ENCODE data around the gene FUT8.

Gene FUT8

GRCh38 chr14:65496178-65496993 lies 83.9 kb downstream of the FUT8 start:
- DNase-seq: no peak

- no peak for DNase-seq
Observed at GRCh38 chr14:65499138-65499537, 86.6 kb downstream of the FUT8 start.

- no peak for DNase-seq
Observed at GRCh38 chr14:65500075-65500474, 87.5 kb downstream of the FUT8 start.

- no peak for DNase-seq
Observed at GRCh38 chr14:65501328-65501727, 88.8 kb downstream of the FUT8 start.

- DNase-seq: no peak
Observed at GRCh38 chr14:65502676-65503124, 90.2 kb downstream of the FUT8 start.

GRCh38 chr14:65503771-65504170 lies 91.2 kb downstream of the FUT8 start:
- DNase-seq: no peak

- no peak for DNase-seq
Observed at GRCh38 chr14:65506801-65507200, 94.3 kb downstream of the FUT8 start.

GRCh38 chr14:65509842-65510241 lies 97.3 kb downstream of the FUT8 start:
- no peak for DNase-seq

GRCh38 chr14:65513671-65514070 lies 101.1 kb downstream of the FUT8 start:
- DNase-seq: no peak

GRCh38 chr14:65517635-65518542 lies 105.4 kb downstream of the FUT8 start:
- no peak for DNase-seq

GRCh38 chr14:65528069-65528468 lies 115.5 kb downstream of the FUT8 start:
- DNase-seq: no peak

- DNase-seq: no peak
Observed at GRCh38 chr14:65531148-65531547, 118.6 kb downstream of the FUT8 start.

GRCh38 chr14:65533736-65534404 lies 121.3 kb downstream of the FUT8 start:
- DNase-seq: no peak

GRCh38 chr14:65536781-65537423 lies 124.4 kb downstream of the FUT8 start:
- no peak for DNase-seq

GRCh38 chr14:65548878-65549277 lies 136.3 kb downstream of the FUT8 start:
- DNase-seq: no peak

- no peak for DNase-seq
Observed at GRCh38 chr14:65549429-65549828, 136.9 kb downstream of the FUT8 start.

GRCh38 chr14:65550779-65551643 lies 138.5 kb downstream of the FUT8 start:
- DNase-seq: no peak

- no peak for DNase-seq
Observed at GRCh38 chr14:65552724-65553123, 140.2 kb downstream of the FUT8 start.

- no peak for DNase-seq
Observed at GRCh38 chr14:65554837-65555236, 142.3 kb downstream of the FUT8 start.

GRCh38 chr14:65555358-65555757 lies 142.8 kb downstream of the FUT8 start:
- DNase-seq: no peak

- DNase-seq: no peak
Observed at GRCh38 chr14:65558363-65558762, 145.8 kb downstream of the FUT8 start.

Data from activated T-cell treated with anti-CD3 and anti-CD28 coated beads, Interleukin-2, amount 50 U/mL, for 48 hours (primary cell).